Astrocyte of the hippocampus (primary cell): ENCODE data around the gene CD3G.
"Not testable (repeated sequence)": the region's sequence is repeated elsewhere in the genome, so short reads cannot be mapped to it uniquely, and the experiment has no call there.

Source experiments
- DNase-seq: peaks from one replicate; pipeline ENCODE4 v3.0.0; 2011; ENCODE audit warnings: low read depth, low spot score

CD3G gene

DNA sequence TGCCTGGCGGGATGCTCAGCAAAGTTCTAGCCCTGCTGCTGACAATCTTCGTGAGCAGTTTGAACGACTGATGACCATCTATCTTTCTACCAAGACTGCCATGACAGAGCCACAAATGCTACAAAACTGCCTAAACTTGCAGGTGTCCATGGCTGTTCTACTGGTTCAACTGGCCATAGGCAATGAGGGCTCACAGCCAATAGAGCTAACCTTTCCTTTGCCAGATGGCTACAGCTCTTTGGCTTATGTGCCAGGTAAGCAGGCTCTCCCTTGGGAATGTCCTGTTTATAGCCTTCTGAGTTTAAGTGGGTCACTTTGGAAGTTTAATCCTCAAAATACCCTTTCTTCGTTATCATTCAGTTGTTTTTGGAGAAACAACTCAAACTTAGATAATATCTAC, 35.4 kb downstream of the CD3G start:
- no peak for DNase-seq

DNA sequence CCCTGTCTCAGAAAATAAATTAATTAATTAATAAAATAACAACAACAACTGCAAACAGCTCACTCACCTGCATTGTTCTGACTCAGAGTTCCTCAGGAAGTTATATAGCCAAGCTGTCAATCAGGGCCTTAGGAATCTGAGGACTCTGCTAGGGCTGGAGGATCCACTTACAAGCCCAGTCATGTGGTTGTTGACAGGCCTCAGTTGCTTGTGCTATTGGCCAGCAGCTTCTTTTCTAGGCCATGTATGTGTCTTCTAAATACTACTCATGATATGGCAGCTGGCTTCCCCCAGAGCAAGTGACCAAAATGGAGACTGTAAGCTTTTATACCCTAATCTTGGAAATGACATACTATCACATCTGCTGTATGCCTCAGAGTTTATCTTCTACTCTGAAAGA, 36.4 kb downstream of the CD3G start:
- DNase-seq, result no peak

DNA sequence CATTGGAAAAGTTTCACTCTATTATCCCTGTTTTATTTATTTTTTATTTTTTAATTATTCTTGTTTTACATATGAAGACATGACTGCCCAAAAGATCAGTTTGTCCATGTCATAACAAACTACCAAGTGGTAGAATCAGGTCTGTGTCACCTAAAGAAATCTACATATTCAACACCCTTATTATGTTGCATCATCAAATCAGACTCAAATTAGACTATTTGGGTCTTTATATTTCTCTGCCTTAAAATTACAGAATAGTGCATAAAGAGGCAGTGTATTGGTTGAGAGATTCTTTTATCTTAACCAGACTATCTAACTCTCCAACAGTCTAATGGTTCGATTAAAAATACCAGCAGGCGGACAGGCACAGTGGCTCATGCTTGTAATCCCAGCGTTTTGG, 38.8 kb downstream of the CD3G start:
- no peak for DNase-seq

DNA sequence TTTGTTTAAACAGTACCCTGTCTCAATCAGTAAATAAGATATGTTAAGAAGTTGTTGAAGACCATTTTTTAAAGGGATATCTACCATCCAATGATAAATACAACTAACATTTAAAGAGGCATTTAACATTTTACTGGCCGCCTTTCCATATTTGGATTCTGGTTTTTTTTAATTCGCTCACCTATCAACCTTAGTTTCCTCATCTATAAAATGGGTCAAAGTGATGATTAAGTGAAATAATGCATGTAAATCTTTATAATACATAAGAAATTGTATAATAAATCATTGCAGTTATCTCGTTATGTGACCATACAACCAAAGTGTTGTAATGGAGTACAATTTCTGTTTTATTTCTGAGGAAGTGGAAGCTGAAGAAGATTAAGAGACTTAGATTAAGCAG, 39.5 kb downstream of the CD3G start:
- no peak for DNase-seq

DNA sequence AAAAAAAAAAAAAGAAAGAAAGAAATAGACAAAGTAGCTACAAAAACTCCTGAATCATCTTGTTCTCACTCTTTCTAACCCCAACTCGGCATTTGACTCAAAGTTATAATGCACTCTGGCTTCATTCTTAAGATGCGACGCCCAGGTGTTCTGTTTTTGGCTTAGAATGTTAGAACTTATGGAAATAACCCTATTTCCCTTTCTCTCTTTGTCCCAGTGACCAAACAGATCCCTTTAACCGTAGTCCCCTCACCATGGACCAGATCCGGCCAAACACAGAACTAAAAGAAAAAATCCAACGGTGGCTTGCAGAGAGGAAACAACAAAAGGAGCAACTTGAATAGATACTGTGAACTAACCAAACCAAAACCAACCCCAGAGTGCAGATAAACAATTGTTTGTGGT, 52.0 kb downstream of the CD3G start:
- no peak for DNase-seq

DNA sequence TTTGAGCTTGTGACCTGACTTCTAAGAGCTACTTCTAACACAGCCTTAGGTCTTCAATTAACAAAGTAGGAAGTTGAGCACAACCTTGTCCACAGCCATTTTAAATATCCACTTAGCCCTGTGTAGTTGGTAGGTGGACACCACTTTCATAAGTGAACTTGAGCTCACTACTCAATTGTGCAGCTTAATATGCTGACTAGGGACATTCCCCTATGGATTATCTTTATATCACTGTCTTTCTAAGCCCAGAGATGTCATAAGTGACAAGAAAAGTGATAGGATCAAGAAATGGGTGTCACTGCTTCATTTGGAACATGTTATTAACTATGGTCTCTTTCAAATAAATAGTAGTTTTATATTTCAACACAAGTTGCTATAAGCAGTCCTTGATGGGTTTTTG, 53.3 kb downstream of the CD3G start:
- no peak for DNase-seq

DNA sequence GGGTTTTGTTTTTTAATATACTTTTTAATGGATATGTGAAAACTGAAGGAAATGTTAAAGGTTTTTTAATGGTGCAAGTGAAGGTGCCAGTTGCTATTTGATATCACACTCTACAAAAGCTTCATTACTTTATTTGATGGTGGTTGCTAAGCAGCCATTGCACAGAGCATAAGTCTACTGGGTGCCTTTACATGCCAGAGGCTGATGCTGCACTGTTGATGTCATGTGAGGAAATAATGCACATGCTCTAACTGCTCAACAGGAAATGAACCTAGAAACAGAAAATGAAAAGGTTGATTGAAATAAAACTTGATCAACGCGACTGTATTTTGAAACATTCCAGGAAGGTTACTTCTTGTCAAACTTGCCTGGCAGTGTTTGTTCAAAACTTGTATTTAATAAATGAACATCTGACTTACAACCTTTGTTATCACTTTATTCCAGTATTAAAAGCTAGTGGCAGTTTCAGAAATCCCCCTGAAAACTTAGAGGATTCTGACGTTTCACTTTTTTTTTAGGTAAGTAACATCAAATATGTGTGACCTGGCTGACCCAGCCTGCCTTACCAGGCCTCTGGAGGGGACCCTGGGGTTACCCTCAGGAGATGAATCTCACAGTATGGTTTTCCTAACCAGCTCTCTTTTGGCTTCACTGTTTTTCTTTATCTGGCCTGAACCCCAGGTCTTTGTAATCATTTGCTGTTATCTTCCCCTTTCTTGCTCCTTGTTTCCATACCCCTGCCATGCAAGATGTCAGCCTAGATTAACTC, 54.8 kb downstream of the CD3G start:
- DNase-seq, result no peak

DNA sequence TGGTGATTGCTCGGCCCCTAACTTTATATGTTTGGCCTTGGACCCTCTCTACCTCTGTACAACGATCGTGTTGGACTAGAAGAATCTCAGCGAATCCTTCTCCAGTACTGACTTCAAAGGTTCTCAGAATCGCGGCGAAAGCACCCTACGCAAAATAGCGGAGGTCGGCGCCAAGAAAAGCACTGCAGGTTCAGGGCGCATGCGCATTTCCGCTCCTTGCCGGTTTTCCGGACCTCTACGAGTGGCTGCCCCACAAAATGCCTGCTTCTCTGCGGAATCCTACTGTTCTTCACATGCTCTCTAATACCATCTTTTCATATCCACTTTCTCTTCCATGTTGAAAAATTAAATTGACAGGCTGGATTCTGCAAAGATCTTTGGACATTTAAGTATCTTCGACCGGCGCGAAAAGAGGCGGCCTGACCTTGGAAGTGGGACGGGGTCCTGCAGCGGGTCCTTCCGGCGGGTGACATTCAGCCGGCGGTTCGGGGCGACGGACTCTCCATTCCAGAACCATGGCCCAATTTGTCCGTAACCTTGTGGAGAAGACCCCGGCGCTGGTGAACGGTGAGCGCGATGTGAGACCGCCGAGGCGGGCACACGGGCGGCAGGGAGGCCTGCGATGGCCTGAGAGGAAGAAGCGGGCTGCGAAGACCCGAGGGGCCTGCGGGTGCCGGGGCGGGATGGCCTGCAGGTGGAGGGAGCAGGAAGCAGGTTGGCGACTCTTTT, 57.2 kb downstream of the CD3G start, which contains the start of gene ATP5MG:
Gene ATP5MG (plus strand): TSS at position 456 of the 729 bp plus-strand sequence. CDS start 60 bp downstream, at position 516.
- peak; percentile 94 for DNase-seq

DNA sequence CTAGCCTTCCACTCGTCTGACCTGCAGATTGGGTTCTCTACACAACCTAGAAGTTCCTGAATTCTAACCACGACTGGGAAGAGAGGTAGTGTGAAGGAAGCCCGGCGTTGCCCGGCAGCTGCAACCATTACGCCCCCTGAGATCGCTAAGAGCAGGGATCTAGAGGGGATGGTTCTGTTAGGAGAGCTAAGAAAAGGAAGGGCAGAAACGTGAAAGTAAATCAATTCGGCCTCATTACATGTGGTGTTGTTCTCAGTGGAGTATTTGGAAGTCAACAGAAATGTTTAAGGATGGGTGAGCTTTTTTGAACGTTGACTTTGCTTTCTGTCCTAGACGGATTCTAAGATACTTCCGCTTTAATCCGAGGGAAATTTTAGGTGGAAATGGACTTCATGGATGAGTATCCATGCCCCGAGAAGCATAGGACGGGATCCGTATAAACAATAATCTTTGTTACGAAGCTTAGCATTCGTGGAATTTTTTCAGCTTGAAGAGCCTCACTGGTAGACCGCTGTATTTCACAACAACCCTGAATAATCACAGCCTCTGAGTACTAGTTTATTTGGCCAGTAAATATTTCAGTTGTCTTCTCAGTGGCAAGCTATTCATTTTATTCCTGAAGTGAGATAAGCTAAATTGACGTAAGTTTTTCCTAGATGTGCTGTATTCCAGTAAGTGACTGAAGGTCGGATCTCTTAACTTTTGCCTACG, 57.9 kb downstream of the CD3G start:
- peak; percentile 72 for DNase-seq

DNA sequence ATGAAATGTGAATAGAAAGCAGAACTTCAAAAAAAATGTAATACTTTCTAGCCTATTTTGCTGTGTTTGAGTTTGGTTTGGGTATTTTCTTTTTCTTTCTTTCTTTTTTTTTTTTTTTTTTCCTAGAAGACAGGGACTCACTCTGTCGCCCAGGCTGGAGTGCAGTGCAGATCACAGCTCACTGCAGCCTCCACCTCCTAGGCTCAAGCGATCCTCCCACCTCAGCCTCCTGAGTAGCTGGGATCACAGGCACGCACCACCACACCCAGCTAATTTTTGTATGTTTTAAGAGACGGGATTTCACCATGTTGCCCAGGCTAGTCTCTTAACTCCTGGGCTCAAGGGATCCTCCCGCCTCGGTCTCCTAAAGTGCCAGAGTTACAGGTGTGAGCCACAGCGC, 58.5 kb downstream of the CD3G start:
- not testable (repeated sequence) for DNase-seq
